ENCODE data around the gene MYO15A.

DNA sequence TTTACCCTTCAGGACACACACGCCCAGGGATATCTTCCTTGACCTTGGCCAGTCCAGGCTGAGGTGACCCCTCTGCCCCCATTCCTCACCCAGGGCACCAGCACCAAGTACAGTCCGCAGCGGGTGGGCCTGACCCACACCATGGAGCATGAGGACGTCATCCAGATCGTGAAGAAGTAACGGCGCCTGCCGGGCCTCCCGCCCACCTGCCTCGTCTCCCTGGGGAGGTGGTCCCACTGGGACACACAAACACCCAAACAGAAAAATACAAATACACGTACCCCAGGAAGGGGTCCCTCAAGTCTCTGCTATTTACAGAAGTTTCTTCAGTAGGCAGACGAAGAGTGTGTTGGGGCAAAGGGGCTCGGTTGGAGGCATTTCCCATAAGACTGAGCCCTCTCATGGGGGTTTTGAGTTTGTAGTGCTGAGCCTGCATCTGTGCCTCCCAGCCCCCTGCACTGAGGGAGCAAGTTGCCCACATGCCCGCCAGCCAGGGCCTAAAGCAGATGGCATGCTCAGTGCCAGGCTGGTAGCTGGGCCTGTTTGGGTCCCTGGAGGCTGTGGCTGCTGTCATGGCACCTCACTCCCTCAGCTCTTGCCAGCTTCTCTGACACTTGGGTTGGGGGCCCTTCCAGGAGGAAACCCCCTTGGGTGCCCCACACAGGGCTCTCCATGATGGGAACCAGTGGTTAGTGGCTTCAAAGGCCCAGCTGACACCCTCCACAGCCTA lies 1.3 kb upstream of the MYO15A start:
- TF ChIP-seq, protein P1, sequence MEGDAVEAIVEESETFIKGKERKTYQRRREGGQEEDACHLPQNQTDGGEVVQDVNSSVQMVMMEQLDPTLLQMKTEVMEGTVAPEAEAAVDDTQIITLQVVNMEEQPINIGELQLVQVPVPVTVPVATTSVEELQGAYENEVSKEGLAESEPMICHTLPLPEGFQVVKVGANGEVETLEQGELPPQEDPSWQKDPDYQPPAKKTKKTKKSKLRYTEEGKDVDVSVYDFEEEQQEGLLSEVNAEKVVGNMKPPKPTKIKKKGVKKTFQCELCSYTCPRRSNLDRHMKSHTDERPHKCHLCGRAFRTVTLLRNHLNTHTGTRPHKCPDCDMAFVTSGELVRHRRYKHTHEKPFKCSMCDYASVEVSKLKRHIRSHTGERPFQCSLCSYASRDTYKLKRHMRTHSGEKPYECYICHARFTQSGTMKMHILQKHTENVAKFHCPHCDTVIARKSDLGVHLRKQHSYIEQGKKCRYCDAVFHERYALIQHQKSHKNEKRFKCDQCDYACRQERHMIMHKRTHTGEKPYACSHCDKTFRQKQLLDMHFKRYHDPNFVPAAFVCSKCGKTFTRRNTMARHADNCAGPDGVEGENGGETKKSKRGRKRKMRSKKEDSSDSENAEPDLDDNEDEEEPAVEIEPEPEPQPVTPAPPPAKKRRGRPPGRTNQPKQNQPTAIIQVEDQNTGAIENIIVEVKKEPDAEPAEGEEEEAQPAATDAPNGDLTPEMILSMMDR (optimal IDR thresholded peaks at IDR 0.05 in 1 of 3, IDR thresholded peaks at IDR 0.05 in 1 of 3, conservative IDR thresholded peaks at IDR 0.05 in 1 of 3; ENCODE audit: extremely low read depth in 1 of 3, insufficient read depth in 2 of 3, low read length in 3 of 3) = no peak
- no peak for TF ChIP-seq EZH2 (IDR thresholded peaks at IDR 0.05; ENCODE audit: low read length)

Data from keratinocyte (primary cell).